Measurements from ENCODE around the gene DNAH17.

DNA sequence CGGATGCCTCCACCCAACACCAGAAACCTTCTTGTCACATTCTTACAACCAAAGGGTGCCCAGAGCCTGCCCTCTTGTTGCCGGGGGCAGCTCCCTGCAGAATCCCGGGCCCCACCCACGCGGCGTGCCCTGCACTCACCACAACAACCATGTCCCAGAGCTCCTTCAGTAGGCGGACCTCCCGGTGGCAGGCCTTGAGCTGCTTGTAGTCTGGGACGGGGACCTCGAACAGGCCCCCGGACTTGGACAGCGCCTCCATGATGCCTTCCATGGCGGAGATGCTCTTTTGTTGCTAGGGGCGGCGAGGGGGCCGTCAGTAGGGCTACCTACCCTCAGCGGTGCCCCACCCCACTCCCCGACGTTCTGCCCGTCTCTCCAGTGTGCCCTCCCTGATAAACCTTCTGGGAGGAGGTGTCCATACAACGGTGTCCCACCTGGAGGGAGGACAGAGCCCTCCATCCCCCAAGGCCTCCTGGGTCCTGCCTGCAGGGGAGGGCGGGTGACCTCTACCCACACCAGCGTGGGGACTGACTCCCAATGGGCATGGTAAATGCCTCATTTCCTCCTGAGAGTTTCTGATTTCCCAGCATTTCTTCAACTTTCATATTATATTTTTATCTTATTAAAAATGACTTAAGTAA lies 52.2 kb downstream of the DNAH17 start:
- TF ChIP-seq, protein P1, sequence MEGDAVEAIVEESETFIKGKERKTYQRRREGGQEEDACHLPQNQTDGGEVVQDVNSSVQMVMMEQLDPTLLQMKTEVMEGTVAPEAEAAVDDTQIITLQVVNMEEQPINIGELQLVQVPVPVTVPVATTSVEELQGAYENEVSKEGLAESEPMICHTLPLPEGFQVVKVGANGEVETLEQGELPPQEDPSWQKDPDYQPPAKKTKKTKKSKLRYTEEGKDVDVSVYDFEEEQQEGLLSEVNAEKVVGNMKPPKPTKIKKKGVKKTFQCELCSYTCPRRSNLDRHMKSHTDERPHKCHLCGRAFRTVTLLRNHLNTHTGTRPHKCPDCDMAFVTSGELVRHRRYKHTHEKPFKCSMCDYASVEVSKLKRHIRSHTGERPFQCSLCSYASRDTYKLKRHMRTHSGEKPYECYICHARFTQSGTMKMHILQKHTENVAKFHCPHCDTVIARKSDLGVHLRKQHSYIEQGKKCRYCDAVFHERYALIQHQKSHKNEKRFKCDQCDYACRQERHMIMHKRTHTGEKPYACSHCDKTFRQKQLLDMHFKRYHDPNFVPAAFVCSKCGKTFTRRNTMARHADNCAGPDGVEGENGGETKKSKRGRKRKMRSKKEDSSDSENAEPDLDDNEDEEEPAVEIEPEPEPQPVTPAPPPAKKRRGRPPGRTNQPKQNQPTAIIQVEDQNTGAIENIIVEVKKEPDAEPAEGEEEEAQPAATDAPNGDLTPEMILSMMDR (IDR thresholded peaks at IDR 0.05; ENCODE audit: low read length), result no peak
- TF ChIP-seq EZH2 (optimal IDR thresholded peaks at IDR 0.05; ENCODE audit: low read depth, low read length) (no peak), EZH2phosphoT487 (IDR thresholded peaks at IDR 0.05; ENCODE audit: low read length) (no peak)

Measured in MM.1S (cell line).